NCI-H774 (cell line): ENCODE results near the gene MRI1.

Source experiments
- DNase-seq: peaks from one replicate; lab custom pipeline; 2025; lab: John Stamatoyannopoulos, UW

MRI1 gene

DNA sequence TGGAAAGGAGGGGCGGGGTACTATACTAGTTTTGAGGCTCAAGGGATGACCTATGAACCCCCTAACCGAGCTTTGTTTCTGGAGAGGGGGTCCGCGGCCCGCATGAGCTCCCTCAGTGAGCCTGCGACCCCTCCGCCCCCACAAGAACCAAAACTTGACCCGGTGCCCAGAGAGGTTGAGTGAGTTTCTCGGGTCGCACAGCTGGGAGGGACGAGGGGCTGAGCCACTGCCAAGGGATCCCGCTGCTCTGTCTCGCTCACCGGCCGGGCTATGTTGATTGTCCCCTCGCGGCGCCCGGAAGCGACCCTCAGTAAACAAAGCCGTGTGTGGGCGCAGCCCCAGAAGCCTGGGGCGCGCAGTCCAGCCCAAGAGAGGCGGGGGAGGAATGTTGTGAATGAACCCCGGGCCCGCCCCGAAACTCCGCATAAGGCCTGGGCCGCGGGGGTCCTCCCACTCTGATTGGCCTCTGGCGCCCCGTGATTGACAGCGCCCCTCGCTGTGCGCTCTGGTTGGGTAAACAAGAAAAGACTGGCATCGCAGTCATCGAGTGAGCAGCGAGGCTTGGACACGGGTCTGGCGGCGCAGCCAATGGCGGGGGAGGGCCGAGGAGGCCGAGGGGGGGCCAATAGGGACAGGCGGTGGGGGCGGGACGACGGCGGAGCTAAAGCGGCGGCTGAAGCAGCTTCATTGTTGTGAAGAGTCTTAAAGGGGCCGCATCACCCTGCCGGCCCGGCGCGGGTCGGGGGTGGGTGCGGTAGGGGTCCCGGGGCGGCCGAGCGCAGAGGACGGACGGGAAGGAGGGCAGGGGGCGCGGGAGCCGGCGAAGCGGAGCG, 30.7 kb downstream of the MRI1 start, which contains the start of gene ZSWIM4:
ZSWIM4 (plus strand) TSS at position 687 of the 833 bp plus-strand sequence. CDS start 206 bp downstream, outside the sequence.
- peak; percentile 98 for DNase-seq

DNA sequence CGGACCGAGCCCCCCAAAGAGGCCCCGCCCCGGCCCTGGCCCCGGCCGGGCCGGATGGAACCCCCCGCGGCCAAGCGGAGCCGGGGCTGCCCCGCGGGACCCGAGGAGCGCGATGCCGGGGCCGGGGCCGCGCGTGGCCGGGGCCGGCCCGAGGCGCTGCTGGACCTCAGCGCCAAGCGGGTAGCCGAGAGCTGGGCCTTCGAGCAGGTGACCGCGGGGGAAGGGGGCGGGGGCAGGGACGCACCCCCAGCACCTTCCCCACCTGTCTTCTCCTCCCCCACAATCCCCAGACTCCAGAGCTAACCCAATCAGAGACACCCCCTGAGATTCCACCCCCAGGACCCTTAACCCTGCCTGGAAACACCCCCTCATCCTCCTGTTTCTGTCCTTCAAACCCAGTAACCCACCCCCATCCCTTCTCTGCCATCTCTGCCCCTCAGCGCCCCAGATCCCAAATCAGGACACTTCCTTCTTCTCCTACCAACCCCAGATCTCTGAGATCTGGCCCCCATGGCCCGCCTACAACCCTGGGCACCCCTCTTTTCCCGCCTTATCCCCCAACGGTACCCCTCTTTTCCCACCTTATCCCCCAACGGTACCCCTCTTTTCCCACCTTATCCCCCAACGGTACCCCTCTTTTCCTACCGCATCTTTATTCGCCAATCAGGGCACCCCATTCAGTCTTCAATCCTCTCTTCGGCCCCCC, 31.4 kb downstream of the MRI1 start:
- peak; percentile 5 for DNase-seq

DNA sequence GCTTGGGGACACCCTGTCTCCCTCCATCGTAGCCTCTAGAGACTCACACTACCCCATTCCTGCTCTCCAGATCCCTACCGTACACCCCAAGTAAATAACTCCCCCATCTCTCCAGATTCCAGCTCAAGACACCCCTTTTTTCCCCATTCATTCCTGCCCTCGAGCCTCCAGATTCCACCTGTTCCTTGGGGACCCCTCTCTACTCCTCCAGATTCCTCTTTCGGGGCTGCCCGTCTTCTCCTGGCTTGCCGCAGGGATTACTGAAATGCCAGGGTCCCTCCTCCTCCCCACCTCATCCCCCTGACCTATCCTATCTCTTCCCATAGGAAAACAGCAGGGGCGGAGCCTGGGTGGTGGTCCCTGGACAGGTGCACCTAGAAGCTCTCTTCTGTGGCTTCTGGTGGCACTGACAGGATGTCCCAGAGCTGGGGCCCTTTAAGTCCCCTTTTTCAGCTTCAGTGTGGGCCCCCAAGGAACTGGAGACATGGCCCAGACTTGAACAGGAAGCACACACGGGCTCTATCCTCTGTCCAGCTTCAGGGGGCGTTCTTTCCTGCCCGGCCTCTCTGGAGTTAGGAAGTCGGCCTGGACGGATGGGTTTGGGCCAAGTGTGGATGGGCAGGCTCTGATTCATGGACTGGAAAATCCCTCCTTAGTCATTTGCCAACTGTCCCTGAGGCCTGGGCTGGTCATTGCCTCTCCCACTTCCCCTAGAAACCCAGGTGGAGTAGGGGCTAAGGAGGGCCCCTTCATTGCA, 32.2 kb downstream of the MRI1 start:
- DNase-seq: no peak

DNA sequence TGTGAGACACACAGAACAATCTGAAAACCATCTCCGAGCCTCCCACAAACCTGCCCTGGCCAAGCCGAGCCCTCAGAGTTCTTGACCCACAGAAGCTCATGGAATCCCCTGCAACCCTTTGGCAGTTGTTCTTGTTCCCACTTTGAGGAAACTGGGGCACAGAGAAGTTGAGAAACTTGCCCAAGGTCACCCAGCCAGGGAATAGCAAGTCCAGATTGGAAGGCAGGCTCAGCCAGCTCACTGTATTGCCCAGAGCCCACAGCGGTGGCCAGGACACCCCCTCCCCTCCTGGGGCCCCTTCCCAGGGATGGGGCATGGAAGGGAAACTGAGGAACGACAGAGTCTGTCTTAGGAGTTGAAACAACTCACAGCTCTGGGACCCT, 32.7 kb downstream of the MRI1 start:
- no peak for DNase-seq

- no peak for DNase-seq
Measured at GRCh38 chr19:13797870-13798269, 33.5 kb downstream of the MRI1 start.

DNA sequence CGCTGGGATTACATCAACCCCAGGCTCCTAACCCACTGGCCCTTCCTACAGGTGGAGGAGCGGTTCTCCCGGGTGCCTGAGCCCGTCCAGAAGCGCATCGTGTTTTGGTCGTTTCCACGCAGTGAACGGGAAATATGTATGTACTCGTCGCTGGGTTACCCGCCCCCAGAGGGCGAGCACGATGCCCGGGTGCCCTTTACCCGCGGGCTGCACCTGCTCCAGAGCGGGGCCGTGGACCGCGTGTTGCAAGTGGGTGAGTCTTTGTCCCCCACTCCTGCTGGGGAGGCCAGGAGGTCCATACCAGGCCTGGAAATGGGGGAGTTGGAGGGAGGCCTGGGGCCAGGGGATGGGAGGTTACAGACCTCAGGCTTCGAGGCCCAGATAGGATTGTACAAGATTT, 35.3 kb downstream of the MRI1 start:
- DNase-seq: no peak

GRCh38 chr19:13803038-13803437, 38.7 kb downstream of the MRI1 start:
- no peak for DNase-seq

- DNase-seq: no peak
Measured at GRCh38 chr19:13804830-13805683, 40.7 kb downstream of the MRI1 start.

DNA sequence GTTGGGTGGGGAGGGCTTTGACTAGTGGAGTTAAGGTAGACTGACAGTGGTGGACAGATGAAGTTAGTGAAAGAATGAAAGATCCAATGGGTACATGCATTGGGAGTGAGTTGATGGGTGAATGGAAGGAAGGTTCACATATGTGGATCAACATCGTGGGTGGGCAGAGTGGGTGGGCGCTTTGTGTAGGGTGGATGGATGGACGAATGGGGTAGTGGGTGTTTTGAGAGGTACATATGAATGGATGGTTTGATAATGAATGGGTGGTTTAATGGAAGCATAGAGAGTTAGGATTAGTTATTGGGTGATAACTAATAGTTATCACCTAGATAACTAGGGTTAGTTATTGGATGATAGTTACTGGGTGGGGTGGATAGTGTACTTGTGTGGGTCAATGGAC, 42.4 kb downstream of the MRI1 start:
- no peak for DNase-seq

GRCh38 chr19:13807421-13808021, 43.2 kb downstream of the MRI1 start:
- DNase-seq: no peak

DNA sequence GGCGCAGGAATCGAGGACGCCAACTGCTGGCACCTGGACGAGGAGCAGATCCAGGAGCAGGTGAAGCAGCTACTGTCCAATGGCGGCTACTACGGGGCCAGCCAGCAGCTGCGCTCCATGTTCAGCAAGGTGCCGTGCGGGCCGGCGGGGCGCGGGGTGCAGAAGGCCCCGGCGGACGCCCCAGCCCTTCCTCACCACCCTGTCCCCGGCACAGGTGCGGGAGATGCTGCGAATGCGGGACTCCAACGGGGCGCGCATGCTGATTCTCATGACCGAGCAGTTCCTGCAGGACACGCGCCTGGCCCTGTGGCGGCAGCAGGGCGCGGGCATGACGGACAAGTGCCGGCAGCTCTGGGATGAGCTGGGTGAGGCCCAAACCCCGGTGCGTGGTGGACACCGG, 44.5 kb downstream of the MRI1 start:
- no peak for DNase-seq

GRCh38 chr19:13812544-13812943, 48.2 kb downstream of the MRI1 start:
- DNase-seq: no peak

DNA sequence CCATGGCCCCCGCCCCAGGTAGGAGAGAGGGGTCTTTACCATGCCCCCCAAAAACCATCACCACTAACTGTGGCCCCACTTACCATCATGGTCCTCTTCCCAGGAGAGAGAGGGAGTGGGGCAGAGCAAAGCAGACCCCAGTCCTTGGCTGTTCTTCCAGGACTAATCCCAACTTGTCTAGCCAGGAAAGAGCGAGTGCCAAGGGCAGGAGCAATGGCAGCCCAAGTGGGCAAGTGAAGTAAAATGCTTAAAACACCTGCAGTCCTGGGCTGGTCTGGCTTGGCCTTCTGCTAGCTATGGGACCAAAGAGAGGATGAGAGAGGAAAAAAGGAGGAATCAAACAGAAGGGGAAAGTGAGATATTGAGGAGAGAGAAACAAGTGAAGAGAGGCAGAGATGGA, 48.8 kb downstream of the MRI1 start:
- DNase-seq: no peak

DNA sequence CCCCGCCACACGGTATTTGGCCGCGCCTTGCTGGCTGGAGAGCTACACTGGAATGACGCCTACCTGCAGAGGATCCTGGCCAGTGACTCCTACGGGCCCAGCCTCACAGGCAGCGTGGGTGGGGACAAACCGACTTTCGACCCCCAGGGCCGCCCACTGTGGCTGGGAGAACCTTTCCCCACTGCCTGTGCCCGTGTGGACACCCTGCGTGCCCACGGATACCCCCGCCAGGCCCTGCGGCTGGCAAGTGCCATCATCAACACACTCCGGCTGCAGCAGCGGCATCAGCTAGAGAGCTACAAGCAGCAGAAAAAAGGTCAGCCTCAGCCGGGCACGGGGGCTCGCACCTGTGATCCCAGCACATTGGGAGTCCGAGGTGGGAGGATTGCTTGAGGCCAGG, 50.2 kb downstream of the MRI1 start:
- no peak for DNase-seq

- peak; percentile 72 for DNase-seq
Measured at GRCh38 chr19:13817018-13817614, 52.8 kb downstream of the MRI1 start.

GRCh38 chr19:13817615-13818371, 53.5 kb downstream of the MRI1 start:
- peak; percentile 83 for DNase-seq

- no peak for DNase-seq
Measured at GRCh38 chr19:13819238-13819637, 54.9 kb downstream of the MRI1 start.

- DNase-seq: no peak
Measured at GRCh38 chr19:13821292-13821691, 57.0 kb downstream of the MRI1 start.

DNA sequence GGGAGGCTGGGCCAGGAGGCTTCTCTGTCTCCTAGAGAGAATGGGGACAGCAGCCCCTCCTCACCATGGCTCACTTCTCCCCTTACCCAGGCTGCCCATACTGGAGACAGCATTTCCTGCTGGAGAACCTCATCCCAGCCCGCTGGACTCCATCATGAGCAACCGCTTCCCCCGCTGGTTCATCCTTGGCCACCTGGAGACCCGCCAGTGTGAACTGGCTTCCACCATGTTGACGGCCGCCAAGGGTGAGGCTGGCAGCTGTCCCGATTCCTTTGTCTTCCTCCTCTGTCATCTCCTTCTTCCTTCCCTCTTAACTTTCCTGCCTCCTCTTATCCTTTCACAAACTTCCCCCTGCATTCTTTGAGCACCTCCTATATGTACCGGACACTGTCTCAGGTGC, 58.9 kb downstream of the MRI1 start:
- no peak for DNase-seq
